Activated naive CD4-positive, alpha-beta T cell treated with anti-CD3 and anti-CD28 coated beads for 36 hours (primary cell): ENCODE measurements around the gene IGIP. TPM values are rescaled to one million over a fixed set of nuclear protein-coding genes. Genes with fewer than 3 reads are reported as not detected.
A peak's percentile ranks its signal among the peaks of the same experiment; 100 is the strongest.

Experiments used
- CTCF ChIA-PET: fragments of 350-600 bp; sonication (Branson Sonifier 250); formaldehyde crosslinking; loops from one replicate; lab custom pipeline; 2021; ENCODE audit warnings: antibody characterized with exemption; lab: Charles Lee
- DNase-seq: peaks from one replicate; pipeline ENCODE4 v3.0.0-alpha.2; 2020
- H3K27ac Mint-ChIP-seq: one replicate; pipeline ENCODE4 v1.8.0; 2021; ENCODE audit warnings: mild to moderate bottlenecking, mixed read lengths
- H3K27me3 Mint-ChIP-seq: one replicate; pipeline ENCODE4 v1.8.0; 2021; ENCODE audit warnings: low read depth, mixed read lengths
- H3K36me3 Mint-ChIP-seq: one replicate; pipeline ENCODE4 v1.8.0; 2021; ENCODE audit warnings: low read depth, mixed read lengths
- H3K4me1 Mint-ChIP-seq: one replicate; pipeline ENCODE4 v1.8.0; 2021; ENCODE audit warnings: low read depth, mixed read lengths
- H3K4me3 Mint-ChIP-seq: one replicate; pipeline ENCODE4 v1.8.0; 2021; ENCODE audit warnings: mild to moderate bottlenecking, moderate library complexity, mixed read lengths
- H3K9me3 Mint-ChIP-seq: one replicate; pipeline ENCODE4 v1.8.0; 2021; ENCODE audit warnings: mixed read lengths
- intact Hi-C: fragments of 100-400 bp; cut with micrococcal nuclease; formaldehyde crosslinking; loops from one replicate; pipeline ENCODE4 v1.15.1; 2023
- total RNA-seq, 2 experiments: library from RNA; stranded (reverse); gene quantifications; one replicate each; pipeline ENCODE4 v1.2.3, GENCODE V29; 2021

Gene IGIP
- total RNA-seq, 2 experiments from 2014 or later: 1.4 to 1.6 TPM

- Mint-ChIP-seq H3K4me3 (no peak overlapping the region), H3K36me3 (no peaks in the 10 kb centered on the region), H3K9me3 (no peaks in the 10 kb centered on the region), H3K27ac (peak overlapping the region; percentile 22), H3K27me3 (no peaks in the 10 kb centered on the region), H3K4me1 (peaks cover 28% of the 10 kb centered on the region)
- intact Hi-C loops: loop anchor here (5.0 kb wide), 6 partner anchors 196 to 1354 kb away; partner anchors contain the start of genes ANKHD1, CTNNA1, MATR3 and PFDN1
- DNase-seq: no peak
- CTCF ChIA-PET: interaction anchor here (0.7 to 2.1 kb wide), 9 partner anchors 11 to 139 kb away, joined by 3 to 8 read pairs (median 4); no protein-coding TSS in a partner anchor
Measured at GRCh38 chr5:140106101-140106500, 19.6 kb upstream of the IGIP start.

DNA sequence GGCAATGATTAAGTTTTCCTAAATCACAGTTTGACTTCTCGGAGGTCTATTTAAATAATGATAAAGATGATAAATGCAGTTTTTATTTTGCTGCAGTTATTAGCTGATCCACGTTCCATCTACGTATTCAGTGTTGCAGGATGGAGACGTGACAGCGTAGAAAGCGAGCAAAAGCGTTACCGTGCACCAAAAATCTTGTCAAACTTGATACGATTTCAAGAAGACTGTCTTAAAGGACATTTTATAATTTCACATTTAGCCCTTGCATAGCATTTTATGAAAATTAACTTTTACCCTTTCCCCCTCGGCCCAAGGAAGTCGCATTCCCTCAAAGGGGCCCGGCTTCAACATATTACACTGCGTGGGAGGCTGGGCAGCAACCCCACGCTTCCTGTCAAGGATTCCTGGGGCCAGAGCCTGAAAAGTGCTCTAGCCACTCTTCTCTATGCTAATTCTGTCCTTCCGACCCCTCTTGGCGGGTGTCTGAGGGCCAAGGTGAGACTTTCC lies 18.9 kb upstream of the IGIP start:
- DNase-seq: no peak
- Mint-ChIP-seq H3K27me3 (no peaks in the 10 kb centered on the region), H3K4me3 (peak overlapping the region; percentile 98), H3K9me3 (no peaks in the 10 kb centered on the region), H3K36me3 (no peaks in the 10 kb centered on the region), H3K27ac (peak overlapping the region; percentile 91), H3K4me1 (peaks cover 33% of the 10 kb centered on the region)
- intact Hi-C loops: loop anchor here (1.0 to 5.0 kb wide), 8 partner anchors 9 to 1355 kb away; partner anchors contain the start of genes ANKHD1, CTNNA1, MATR3 and PFDN1
- CTCF ChIA-PET: interaction anchor here (0.6 to 2.1 kb wide), 4 partner anchors 28 to 1065 kb away, joined by 3 to 7 read pairs (median 3); no protein-coding TSS in a partner anchor

- Mint-ChIP-seq H3K9me3 (no peaks in the 10 kb centered on the region), H3K4me1 (peaks cover 39% of the 10 kb centered on the region), H3K27ac (peak overlapping the region; percentile 91), H3K27me3 (no peaks in the 10 kb centered on the region), H3K36me3 (no peaks in the 10 kb centered on the region), H3K4me3 (peak overlapping the region; percentile 98)
- CTCF ChIA-PET: interaction anchor here (0.6 to 2.1 kb wide), 4 partner anchors 32 to 1065 kb away, joined by 3 to 7 read pairs (median 3); no protein-coding TSS in a partner anchor
- peak; percentile 91 for DNase-seq
- intact Hi-C loops: loop anchor here (1.0 to 5.0 kb wide), 9 partner anchors 9 to 1355 kb away; partner anchors contain the start of genes ANKHD1, CTNNA1, CYSTM1 and MATR3
Measured at GRCh38 chr5:140107312-140108092, 18.2 kb upstream of the IGIP start.

- peaks cover 44% of the 10 kb centered on the region for H3K4me1 Mint-ChIP-seq
- H3K4me3 Mint-ChIP-seq: peak overlapping the region; percentile 98
- no peaks in the 10 kb centered on the region for H3K9me3 Mint-ChIP-seq
- CTCF ChIA-PET: interaction anchor here (0.6 to 3.0 kb wide), 7 partner anchors 23 to 45 kb away, joined by 3 to 14 read pairs (median 3); no protein-coding TSS in a partner anchor
- H3K27ac Mint-ChIP-seq: peak overlapping the region; percentile 91
- peak; percentile 47 for DNase-seq
- intact Hi-C loops: loop anchor here (1.0 to 5.0 kb wide), 7 partner anchors 67 to 1356 kb away; partner anchors contain the start of genes ANKHD1, CTNNA1, CYSTM1 and MATR3
- no peaks in the 10 kb centered on the region for H3K27me3 Mint-ChIP-seq
- H3K36me3 Mint-ChIP-seq: no peaks in the 10 kb centered on the region
Measured at GRCh38 chr5:140108093-140109017, 17.4 kb upstream of the IGIP start.

GRCh38 chr5:140109018-140109758 lies 16.5 kb upstream of the IGIP start:
- intact Hi-C loops: loop anchor here (5.0 kb wide), 6 partner anchors 193 to 1357 kb away; partner anchors contain the start of genes ANKHD1, CTNNA1, MATR3 and PFDN1
- Mint-ChIP-seq H3K27ac (peak overlapping the region; percentile 91), H3K4me1 (peaks cover 44% of the 10 kb centered on the region), H3K27me3 (no peaks in the 10 kb centered on the region), H3K36me3 (no peaks in the 10 kb centered on the region), H3K4me3 (peak overlapping the region; percentile 98), H3K9me3 (no peaks in the 10 kb centered on the region)
- no peak for DNase-seq
- CTCF ChIA-PET: interaction anchor here (0.7 to 3.0 kb wide), 4 partner anchors 22 to 44 kb away, joined by 3 to 14 read pairs (median 4); no protein-coding TSS in a partner anchor

GRCh38 chr5:140109759-140110645 lies 15.7 kb upstream of the IGIP start:
- H3K4me1 Mint-ChIP-seq: peaks cover 47% of the 10 kb centered on the region
- intact Hi-C loops: loop anchor here (5.0 to 10.0 kb wide), 8 partner anchors 192 to 1505 kb away; partner anchors contain the start of genes ANKHD1, APBB3, CTNNA1 and DIAPH1
- H3K27ac Mint-ChIP-seq: no peak overlapping the region
- CTCF ChIA-PET: interaction anchor here (0.6 to 3.0 kb wide), 2 partner anchors 34 to 547 kb away, joined by 3 to 14 read pairs; no protein-coding TSS in a partner anchor
- H3K27me3 Mint-ChIP-seq: no peaks in the 10 kb centered on the region
- peak overlapping the region; percentile 98 for H3K4me3 Mint-ChIP-seq
- H3K9me3 Mint-ChIP-seq: no peaks in the 10 kb centered on the region
- no peaks in the 10 kb centered on the region for H3K36me3 Mint-ChIP-seq
- no peak for DNase-seq

DNA sequence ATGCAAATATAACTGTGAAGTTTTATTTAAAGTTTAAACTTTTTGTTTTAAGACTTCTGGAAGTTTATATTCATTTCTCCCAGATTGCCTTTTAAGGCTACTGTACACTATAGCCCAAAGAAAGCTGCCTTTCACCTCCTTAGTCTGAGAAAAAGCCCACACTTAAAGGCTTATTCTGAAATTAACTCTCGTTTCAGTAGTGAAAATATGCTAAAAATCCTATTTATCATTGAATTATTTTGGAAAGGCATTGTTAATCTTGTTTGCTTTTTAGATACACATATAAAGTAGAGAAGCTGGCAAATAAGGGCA lies 15.1 kb upstream of the IGIP start:
- intact Hi-C loops: loop anchor here (5.0 to 10.0 kb wide), 2 partner anchors 452 to 1504 kb away; partner anchors contain the start of genes APBB3, DIAPH1 and SLC35A4
- no peak overlapping the region for H3K27ac Mint-ChIP-seq
- CTCF ChIA-PET: interaction anchor here (0.6 to 3.0 kb wide), 2 partner anchors 33 to 547 kb away, joined by 3 to 14 read pairs; no protein-coding TSS in a partner anchor
- H3K36me3 Mint-ChIP-seq: no peaks in the 10 kb centered on the region
- H3K4me1 Mint-ChIP-seq: peaks cover 51% of the 10 kb centered on the region
- no peak for DNase-seq
- H3K9me3 Mint-ChIP-seq: no peaks in the 10 kb centered on the region
- no peak overlapping the region for H3K4me3 Mint-ChIP-seq
- no peaks in the 10 kb centered on the region for H3K27me3 Mint-ChIP-seq

DNA sequence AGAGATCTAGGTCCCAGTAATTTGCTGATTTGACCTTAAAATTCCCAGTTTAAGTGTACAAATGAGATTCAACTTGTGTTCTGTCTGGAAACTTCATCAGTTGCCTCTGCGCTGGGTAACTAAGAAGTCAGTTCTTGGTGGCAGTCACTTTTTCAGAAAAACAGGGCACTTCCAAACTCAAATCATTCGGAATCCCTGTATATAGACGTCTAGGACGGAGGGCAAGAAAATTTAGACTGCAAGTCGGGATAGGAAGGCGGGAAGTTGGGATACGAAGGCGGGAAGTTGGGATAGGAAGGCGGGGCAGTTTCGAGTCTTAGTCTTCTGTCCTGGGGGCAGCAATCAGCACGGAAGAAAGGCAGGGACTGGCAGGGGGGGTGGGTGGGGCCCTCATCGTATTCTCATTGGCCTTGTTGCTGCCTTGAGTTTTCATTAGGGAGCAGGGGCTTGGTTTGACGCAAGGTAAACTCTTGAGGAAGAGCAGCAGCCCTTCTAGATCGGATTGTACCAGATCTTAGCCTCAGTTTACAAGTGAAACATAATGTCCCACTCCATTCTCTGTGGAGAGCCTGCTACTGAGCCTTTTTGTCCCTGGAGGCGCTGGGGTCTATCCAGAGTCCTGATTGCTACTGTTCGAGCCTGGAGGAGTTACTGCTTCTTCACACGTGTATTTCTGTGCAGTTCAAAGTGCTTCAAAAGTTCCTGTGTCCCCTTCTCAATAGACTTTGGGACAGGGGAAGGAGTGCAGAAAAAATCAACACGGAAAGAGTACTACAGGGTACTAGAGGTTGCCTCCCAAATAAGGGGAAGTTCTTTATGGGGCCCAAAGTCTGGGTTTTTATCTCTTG lies 14.5 kb upstream of the IGIP start:
- CTCF ChIA-PET: interaction anchor here (0.6 to 3.0 kb wide), 4 partner anchors 32 to 548 kb away, joined by 3 to 14 read pairs (median 10); no protein-coding TSS in a partner anchor
- intact Hi-C loops: loop anchor here (5.0 to 10.0 kb wide), 2 partner anchors 451 to 1504 kb away; partner anchors contain the start of genes APBB3, DIAPH1 and SLC35A4
- H3K36me3 Mint-ChIP-seq: no peaks in the 10 kb centered on the region
- no peak overlapping the region for H3K27ac Mint-ChIP-seq
- H3K9me3 Mint-ChIP-seq: no peaks in the 10 kb centered on the region
- no peak for DNase-seq
- no peak overlapping the region for H3K4me3 Mint-ChIP-seq
- peaks cover 53% of the 10 kb centered on the region for H3K4me1 Mint-ChIP-seq
- H3K27me3 Mint-ChIP-seq: no peaks in the 10 kb centered on the region

DNA sequence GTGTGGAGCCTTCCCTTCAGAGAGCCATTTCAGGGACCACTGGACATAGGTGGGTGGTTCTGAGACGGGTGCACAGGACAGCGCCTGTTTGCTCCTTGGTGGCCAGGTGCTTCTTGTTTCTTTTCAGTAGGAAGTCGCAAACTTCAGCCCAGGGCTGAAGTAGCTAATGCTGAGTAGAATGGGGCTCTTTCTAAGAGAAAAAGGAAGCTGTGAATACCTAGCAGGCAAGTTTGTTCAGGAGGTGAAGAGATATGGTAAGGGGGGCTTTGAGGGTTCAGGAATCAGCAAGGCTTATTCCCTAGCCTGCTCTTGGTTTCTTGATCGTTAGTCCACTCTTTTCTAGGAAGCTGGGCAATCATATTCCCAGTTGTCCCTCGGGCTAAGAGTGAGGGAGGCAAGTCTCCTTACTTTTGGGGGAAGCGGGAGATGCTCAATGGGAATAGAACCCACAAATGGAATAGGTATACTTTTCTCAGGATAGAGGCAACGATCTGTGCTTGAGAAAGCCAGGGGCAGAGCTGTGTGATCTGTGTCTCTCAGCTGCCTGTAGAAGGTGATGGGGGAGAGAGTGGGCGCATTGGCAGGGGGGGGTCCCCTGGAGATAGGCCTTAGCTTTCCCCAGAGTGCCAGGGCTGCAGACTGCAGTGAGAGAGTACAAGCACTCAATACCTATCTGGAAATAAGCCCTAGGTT lies 13.7 kb upstream of the IGIP start:
- DNase-seq: no peak
- intact Hi-C loops: loop anchor here (5.0 to 10.0 kb wide), 2 partner anchors 450 to 1503 kb away; partner anchors contain the start of genes APBB3, DIAPH1 and SLC35A4
- peak overlapping the region; percentile 91 for H3K4me3 Mint-ChIP-seq
- H3K27me3 Mint-ChIP-seq: no peaks in the 10 kb centered on the region
- CTCF ChIA-PET: interaction anchor here (0.6 to 2.6 kb wide), 5 partner anchors 9 to 365 kb away, joined by 3 to 11 read pairs (median 5); no protein-coding TSS in a partner anchor
- H3K4me1 Mint-ChIP-seq: peaks cover 52% of the 10 kb centered on the region
- no peaks in the 10 kb centered on the region for H3K36me3 Mint-ChIP-seq
- no peaks in the 10 kb centered on the region for H3K9me3 Mint-ChIP-seq
- H3K27ac Mint-ChIP-seq: no peak overlapping the region
